T-helper 1 cell (primary cell): Measurements from ENCODE around the gene RIOK3.

ENCODE experiments used
- DNase-seq, 5 donors: peaks; one replicate each; pipeline ENCODE4 v3.0.0-alpha.2; 2012 to 2020

Gene RIOK3

GRCh38 chr18:23531912-23532311, 78.8 kb downstream of the RIOK3 start:
- no peak for DNase-seq
